Brain microvascular endothelial cell (primary cell): ENCODE measurements around the gene BCL2L2.

Source experiments
- DNase-seq: peaks from one replicate; pipeline ENCODE4 v3.0.0-alpha.2; 2020
- H3K27ac ChIP-seq: fragments of 250-450 bp; sonication (Bioruptor Pico); 2 replicates; pipeline ENCODE4 v1.5.1; 2020; ENCODE audit warnings: mild to moderate bottlenecking, moderate library complexity
- H3K27me3 ChIP-seq: fragments of 250-450 bp; sonication (Bioruptor Pico); replicated peaks from 2 replicates; pipeline ENCODE4 v1.5.1; 2020; ENCODE audit warnings: mild to moderate bottlenecking
- H3K36me3 ChIP-seq: fragments of 250-450 bp; sonication (Bioruptor Pico); replicated peaks from 2 replicates; pipeline ENCODE4 v1.5.1; 2020; ENCODE audit warnings: mild to moderate bottlenecking
- H3K4me3 ChIP-seq: 2 replicates; pipeline ENCODE4 v1.5.1; 2011; ENCODE audit warnings: low read depth, mild to moderate bottlenecking, control low read depth, low read length, moderate library complexity
- CTCF ChIP-seq: IDR thresholded peaks from 2 replicates; pipeline ENCODE4 v1.5.1; 2011; ENCODE audit warnings: low read depth, mild to moderate bottlenecking, moderate library complexity, low read length, control low read depth, inconsistent platforms; ENCODE audit errors: missing control alignments
- in situ Hi-C: cut with HindIII; loops from 2 replicates; pipeline ENCODE4 v1.10.0; 2017; ENCODE audit warnings: low sequenced_read_pairs, low pct_ligation_motif_present

Gene BCL2L2

GRCh38 chr14:23299211-23299957, 7.2 kb upstream of the BCL2L2 start:
- peak; percentile 51 for TF ChIP-seq CTCF
- H3K27me3 ChIP-seq = no peaks in the 10 kb centered on the region
- H3K36me3 ChIP-seq = no peaks in the 10 kb centered on the region
- in situ Hi-C loops = no loop called here
- H3K27ac ChIP-seq = peak overlapping the region; percentile 48
- DNase-seq = no peak
- H3K4me3 ChIP-seq = no peak overlapping the region

GRCh38 chr14:23299986-23300686, 6.5 kb upstream of the BCL2L2 start:
- Histone ChIP-seq H3K27ac (peak overlapping the region; percentile 96), H3K27me3 (no peaks in the 10 kb centered on the region), H3K36me3 (no peaks in the 10 kb centered on the region), H3K4me3 (peak overlapping the region; percentile 74)
- DNase-seq = no peak
- TF ChIP-seq CTCF = no peak
- in situ Hi-C loops = no loop called here

- Histone ChIP-seq H3K27me3 (no peaks in the 10 kb centered on the region), H3K27ac (peak overlapping the region; percentile 96), H3K36me3 (no peaks in the 10 kb centered on the region), H3K4me3 (peak overlapping the region; percentile 74)
- TF ChIP-seq CTCF = no peak
- DNase-seq = peak; percentile 11
- in situ Hi-C loops = no loop called here
Measured at GRCh38 chr14:23300687-23301223, 5.9 kb upstream of the BCL2L2 start.

- no peaks in the 10 kb centered on the region for H3K27me3 ChIP-seq
- in situ Hi-C loops = no loop called here
- H3K27ac ChIP-seq = peak overlapping the region; percentile 96
- no peaks in the 10 kb centered on the region for H3K36me3 ChIP-seq
- H3K4me3 ChIP-seq = peak overlapping the region; percentile 74
- TF ChIP-seq CTCF = peak; percentile 65
- DNase-seq = peak; percentile 96
Measured at GRCh38 chr14:23301288-23301968, 5.2 kb upstream of the BCL2L2 start.

GRCh38 chr14:23301969-23302289, 4.7 kb upstream of the BCL2L2 start:
- in situ Hi-C loops = no loop called here
- DNase-seq = peak; percentile 15
- H3K36me3 ChIP-seq = no peaks in the 10 kb centered on the region
- peak overlapping the region; percentile 33 for H3K27ac ChIP-seq
- peak overlapping the region; percentile 68 for H3K4me3 ChIP-seq
- H3K27me3 ChIP-seq = no peaks in the 10 kb centered on the region
- TF ChIP-seq CTCF = no peak
